OCI-M1 (cell line): ENCODE measurements around the gene ADH1A.
"Not testable (repeated sequence)": the region's sequence is repeated elsewhere in the genome, so short reads cannot be mapped to it uniquely, and the experiment has no call there.

Source experiments
- DNase-seq: peaks from one replicate; lab custom pipeline; 2025; lab: John Stamatoyannopoulos, UW

The ADH1A gene

GRCh38 chr4:99290848-99291786, at the start of gene ADH1A:
Gene ADH1A (minus strand): TSS chr4:99290985. CDS start chr4:99290914, 71 bp downstream.
- DNase-seq, result no peak

GRCh38 chr4:99339172-99339571, 48.4 kb upstream of the ADH1A start:
- DNase-seq, result no peak

GRCh38 chr4:99336553-99336952, 45.8 kb upstream of the ADH1A start:
- DNase-seq, result no peak

- DNase-seq, result no peak
Measured at GRCh38 chr4:99334880-99335279, 44.1 kb upstream of the ADH1A start.

- no peak for DNase-seq
Measured at GRCh38 chr4:99330648-99331047, 39.9 kb upstream of the ADH1A start.

- no peak for DNase-seq
Measured at GRCh38 chr4:99329876-99330275, 39.1 kb upstream of the ADH1A start.

- DNase-seq, result no peak
Measured at GRCh38 chr4:99324979-99325378, 34.2 kb upstream of the ADH1A start.

GRCh38 chr4:99324361-99324760, 33.6 kb upstream of the ADH1A start:
- no peak for DNase-seq

- no peak for DNase-seq
Measured at GRCh38 chr4:99323756-99324155, 33.0 kb upstream of the ADH1A start.

GRCh38 chr4:99321241-99322191, 30.7 kb upstream of the ADH1A start, which contains the start of gene ADH1B:
Gene ADH1B (minus strand): TSS chr4:99321401. CDS start chr4:99321331, 70 bp downstream.
- DNase-seq, result no peak

- DNase-seq, result not testable (repeated sequence)
Measured at GRCh38 chr4:99317811-99318210, 27.0 kb upstream of the ADH1A start.

- DNase-seq, result no peak
Measured at GRCh38 chr4:99317354-99317753, 26.6 kb upstream of the ADH1A start.

- DNase-seq, result no peak
Measured at GRCh38 chr4:99315839-99316238, 25.1 kb upstream of the ADH1A start.

- no peak for DNase-seq
Measured at GRCh38 chr4:99314211-99314610, 23.4 kb upstream of the ADH1A start.

- DNase-seq, result no peak
Measured at GRCh38 chr4:99310389-99310788, 19.6 kb upstream of the ADH1A start.

- no peak for DNase-seq
Measured at GRCh38 chr4:99305638-99306400, 15.0 kb upstream of the ADH1A start.

GRCh38 chr4:99301376-99302164, 10.8 kb upstream of the ADH1A start:
- no peak for DNase-seq

- peak; percentile 1 for DNase-seq
Measured at GRCh38 chr4:99300934-99301333, 10.1 kb upstream of the ADH1A start.

GRCh38 chr4:99293357-99293756, 2.6 kb upstream of the ADH1A start:
- DNase-seq, result no peak

GRCh38 chr4:99285387-99285786, 5.4 kb downstream of the ADH1A start:
- DNase-seq, result no peak

- DNase-seq, result no peak
Measured at GRCh38 chr4:99282731-99283130, 8.1 kb downstream of the ADH1A start.
